ENCODE data around the gene CEP112.

The CEP112 gene

GRCh38 chr17:65589321-65589720 is 602.6 kb downstream of the CEP112 start:
- Histone ChIP-seq H3F3A (ENCODE audit: insufficient read depth) (no peaks in the 10 kb centered on the region), H3K9ac (ENCODE audit: low read length) (no peak overlapping the region), H4K20me1 (ENCODE audit: low read depth, low read length) (no peaks in the 10 kb centered on the region), H3K4me2 (ENCODE audit: low read depth, low read length, poor library complexity, severe bottlenecking) (no peak overlapping the region), H3K27ac (ENCODE audit: low read depth, low read length) (no peak overlapping the region), H3K4me3 (ENCODE audit: insufficient read depth, low read length, poor library complexity, severe bottlenecking) (no peak overlapping the region), H2AFZ (ENCODE audit: low read depth, low read length, severe bottlenecking) (no peak overlapping the region), H3K9me3 (ENCODE audit: insufficient read depth, low read length) (no peaks in the 10 kb centered on the region), H3K36me3 (ENCODE audit: low read length) (no peaks in the 10 kb centered on the region), H3K9me2 (replicated peaks; ENCODE audit: insufficient read depth, low read length) (no peaks in the 10 kb centered on the region), H3K27me3 (ENCODE audit: low read length) (no peaks in the 10 kb centered on the region), H3K79me2 (ENCODE audit: insufficient read depth, low read length) (no peaks in the 10 kb centered on the region)
- TF ChIP-seq EZH2phosphoT487 (conservative IDR thresholded peaks at IDR 0.05; ENCODE audit: low read length) (no peak), CTCF (IDR thresholded peaks at IDR 0.05; ENCODE audit: insufficient read depth, low read length, poor library complexity, severe bottlenecking) (no peak)

GRCh38 chr17:65588181-65588808 is 603.6 kb downstream of the CEP112 start:
- Histone ChIP-seq H3K36me3 (ENCODE audit: low read length) (no peaks in the 10 kb centered on the region), H3K79me2 (ENCODE audit: insufficient read depth, low read length) (no peaks in the 10 kb centered on the region), H4K20me1 (ENCODE audit: low read depth, low read length) (no peaks in the 10 kb centered on the region), H3K9me3 (ENCODE audit: insufficient read depth, low read length) (no peaks in the 10 kb centered on the region), H3K4me2 (ENCODE audit: low read depth, low read length, poor library complexity, severe bottlenecking) (no peak overlapping the region), H3F3A (ENCODE audit: insufficient read depth) (no peaks in the 10 kb centered on the region), H2AFZ (ENCODE audit: low read depth, low read length, severe bottlenecking) (no peak overlapping the region), H3K27ac (ENCODE audit: low read depth, low read length) (no peak overlapping the region), H3K27me3 (ENCODE audit: low read length) (no peaks in the 10 kb centered on the region), H3K9ac (ENCODE audit: low read length) (no peak overlapping the region), H3K4me3 (ENCODE audit: insufficient read depth, low read length, poor library complexity, severe bottlenecking) (no peak overlapping the region), H3K9me2 (replicated peaks; ENCODE audit: insufficient read depth, low read length) (no peaks in the 10 kb centered on the region)
- TF ChIP-seq EZH2phosphoT487 (conservative IDR thresholded peaks at IDR 0.05; ENCODE audit: low read length) (no peak), CTCF (IDR thresholded peaks at IDR 0.05; ENCODE audit: insufficient read depth, low read length, poor library complexity, severe bottlenecking) (no peak)

GRCh38 chr17:65587534-65588180 is 604.3 kb downstream of the CEP112 start:
- no peaks in the 10 kb centered on the region for H3K79me2 ChIP-seq (ENCODE audit: insufficient read depth, low read length)
- H3F3A ChIP-seq (ENCODE audit: insufficient read depth): no peaks in the 10 kb centered on the region
- no peaks in the 10 kb centered on the region for H3K9me2 ChIP-seq (replicated peaks; ENCODE audit: insufficient read depth, low read length)
- H3K4me2 ChIP-seq (ENCODE audit: low read depth, low read length, poor library complexity, severe bottlenecking): no peak overlapping the region
- no peaks in the 10 kb centered on the region for H3K36me3 ChIP-seq (ENCODE audit: low read length)
- no peaks in the 10 kb centered on the region for H3K9me3 ChIP-seq (ENCODE audit: insufficient read depth, low read length)
- H3K4me3 ChIP-seq (ENCODE audit: insufficient read depth, low read length, poor library complexity, severe bottlenecking): no peak overlapping the region
- TF ChIP-seq CTCF (IDR thresholded peaks at IDR 0.05; ENCODE audit: insufficient read depth, low read length, poor library complexity, severe bottlenecking) (no peak), EZH2phosphoT487 (conservative IDR thresholded peaks at IDR 0.05; ENCODE audit: low read length) (no peak)
- H3K27ac ChIP-seq (ENCODE audit: low read depth, low read length): no peak overlapping the region
- no peaks in the 10 kb centered on the region for H4K20me1 ChIP-seq (ENCODE audit: low read depth, low read length)
- H3K9ac ChIP-seq (ENCODE audit: low read length): no peak overlapping the region
- no peaks in the 10 kb centered on the region for H3K27me3 ChIP-seq (ENCODE audit: low read length)
- no peak overlapping the region for H2AFZ ChIP-seq (ENCODE audit: low read depth, low read length, severe bottlenecking)

All from SU-DHL-6 (cell line).